Activated naive CD8-positive, alpha-beta T cell treated with anti-CD3 and anti-CD28 coated beads for 36 hours (primary cell): Measurements from ENCODE around the gene PKD1L1. TPM values are rescaled to one million over a fixed set of nuclear protein-coding genes. Genes with fewer than 3 reads are reported as not detected.

Source experiments
- DNase-seq: peaks from one replicate; pipeline ENCODE4 v3.0.0; 2021
- H3K27ac Mint-ChIP-seq: one replicate; pipeline ENCODE4 v1.8.0; 2022; ENCODE audit warnings: mild to moderate bottlenecking, moderate library complexity, mixed read lengths
- H3K27me3 Mint-ChIP-seq: one replicate; pipeline ENCODE4 v1.8.0; 2022; ENCODE audit warnings: mild to moderate bottlenecking, mixed read lengths
- H3K36me3 Mint-ChIP-seq: one replicate; pipeline ENCODE4 v1.8.0; 2021; ENCODE audit warnings: mild to moderate bottlenecking, mixed read lengths
- H3K4me1 Mint-ChIP-seq: one replicate; pipeline ENCODE4 v1.8.0; 2021; ENCODE audit warnings: mixed read lengths
- H3K4me3 Mint-ChIP-seq: one replicate; pipeline ENCODE4 v1.8.0; 2022; ENCODE audit warnings: mild to moderate bottlenecking, moderate library complexity, mixed read lengths
- H3K9me3 Mint-ChIP-seq: one replicate; pipeline ENCODE4 v1.8.0; 2022; ENCODE audit warnings: mixed read lengths
- total RNA-seq, 2 experiments: library from RNA; stranded (reverse); gene quantifications; one replicate each; pipeline ENCODE4 v1.2.3, GENCODE V29; 2021

PKD1L1 gene
- total RNA-seq, 2 experiments from 2014 or later, result 0.02 to 0.10 TPM

DNA sequence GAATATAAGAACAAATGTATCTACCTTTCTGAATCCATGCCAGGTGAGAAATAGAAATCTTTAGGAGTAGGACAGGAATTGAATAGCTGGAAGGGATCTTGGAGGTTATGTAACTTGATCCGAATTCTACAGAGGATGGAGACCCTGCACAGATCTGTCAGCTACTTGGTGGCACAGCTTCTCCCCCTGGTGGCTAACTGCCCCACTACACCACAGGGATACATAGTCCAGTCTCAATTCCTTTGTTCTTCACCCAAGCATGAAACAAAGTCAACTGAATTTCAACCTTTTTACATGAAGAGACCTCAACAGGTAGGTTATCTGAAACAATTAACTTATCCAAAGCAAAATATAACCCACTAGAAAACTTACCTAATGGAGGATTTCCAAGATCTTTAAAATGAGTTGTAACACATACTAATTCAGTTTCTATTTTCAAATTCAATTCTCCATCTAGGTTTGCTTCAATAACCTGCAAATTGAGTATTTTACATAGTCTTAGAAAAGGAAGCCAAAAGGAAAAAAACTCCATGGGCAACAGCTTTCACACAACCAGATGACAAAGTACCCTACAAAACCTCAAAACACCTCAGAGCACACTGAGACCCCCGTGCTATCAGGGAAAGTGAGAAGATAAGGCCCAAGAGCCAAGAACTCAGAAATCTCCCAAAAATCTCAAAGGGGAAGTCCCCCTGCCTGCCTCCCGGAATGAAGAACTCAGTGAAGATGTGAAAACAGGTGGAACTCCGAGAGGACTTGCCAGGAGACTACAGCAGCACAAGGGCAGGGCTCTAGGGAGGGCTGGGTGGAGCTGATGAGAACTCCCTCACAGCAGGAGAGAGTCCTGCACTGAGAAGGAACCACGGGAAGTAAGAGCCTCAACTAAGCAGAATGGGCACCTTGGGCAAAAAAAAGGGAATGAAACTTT is 20.8 kb upstream of the PKD1L1 start:
- Mint-ChIP-seq H3K27me3 (no peaks in the 10 kb centered on the region), H3K4me1 (peaks cover 27% of the 10 kb centered on the region), H3K9me3 (no peaks in the 10 kb centered on the region), H3K36me3 (peaks cover 42% of the 10 kb centered on the region), H3K27ac (no peak overlapping the region), H3K4me3 (no peak overlapping the region)
- peak; percentile 45 for DNase-seq

DNA sequence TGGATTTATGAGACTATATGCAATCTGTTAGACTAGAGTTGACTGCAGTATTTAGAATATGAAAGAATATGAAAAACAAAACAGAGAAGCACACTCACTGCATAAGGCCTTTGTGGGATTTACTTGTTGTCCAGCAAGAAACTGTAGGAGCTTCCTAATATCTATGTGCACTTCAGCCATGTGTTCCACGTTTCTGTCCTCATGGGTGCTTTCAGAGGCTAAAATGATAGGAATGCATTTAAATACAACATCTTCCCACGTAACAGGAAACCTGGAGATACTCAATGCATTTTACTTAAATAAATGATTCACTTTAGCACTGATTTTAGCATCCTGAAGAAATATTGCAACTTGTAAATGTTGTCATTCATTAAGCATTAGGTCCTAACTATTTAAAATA is 19.4 kb upstream of the PKD1L1 start:
- H3K9me3 Mint-ChIP-seq, result no peaks in the 10 kb centered on the region
- no peak for DNase-seq
- no peak overlapping the region for H3K27ac Mint-ChIP-seq
- peaks cover 36% of the 10 kb centered on the region for H3K36me3 Mint-ChIP-seq
- no peaks in the 10 kb centered on the region for H3K27me3 Mint-ChIP-seq
- H3K4me3 Mint-ChIP-seq, result no peak overlapping the region
- peaks cover 15% of the 10 kb centered on the region for H3K4me1 Mint-ChIP-seq

DNA sequence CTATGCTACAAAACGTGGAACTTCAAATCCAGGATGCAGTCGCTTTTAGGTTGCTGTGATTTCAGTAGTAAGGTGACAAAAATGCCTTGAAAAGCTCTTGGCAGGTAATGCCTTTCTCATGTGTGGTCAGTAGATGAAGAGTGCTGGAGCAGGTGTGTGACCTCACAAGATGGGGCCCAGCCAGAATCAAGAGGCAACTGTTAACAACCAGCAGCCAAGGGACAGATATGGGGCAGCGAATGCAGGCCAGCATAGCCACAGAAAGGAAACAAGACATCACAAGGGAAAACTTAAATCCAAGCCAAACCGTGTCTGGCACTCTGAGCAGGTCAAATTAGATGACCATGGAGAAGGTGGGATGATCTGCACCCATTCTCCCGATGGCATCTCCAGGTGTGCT is 18.9 kb upstream of the PKD1L1 start:
- Mint-ChIP-seq H3K27ac (no peak overlapping the region), H3K27me3 (no peaks in the 10 kb centered on the region), H3K36me3 (peaks cover 37% of the 10 kb centered on the region), H3K9me3 (no peaks in the 10 kb centered on the region), H3K4me3 (no peak overlapping the region), H3K4me1 (peaks cover 15% of the 10 kb centered on the region)
- no peak for DNase-seq

DNA sequence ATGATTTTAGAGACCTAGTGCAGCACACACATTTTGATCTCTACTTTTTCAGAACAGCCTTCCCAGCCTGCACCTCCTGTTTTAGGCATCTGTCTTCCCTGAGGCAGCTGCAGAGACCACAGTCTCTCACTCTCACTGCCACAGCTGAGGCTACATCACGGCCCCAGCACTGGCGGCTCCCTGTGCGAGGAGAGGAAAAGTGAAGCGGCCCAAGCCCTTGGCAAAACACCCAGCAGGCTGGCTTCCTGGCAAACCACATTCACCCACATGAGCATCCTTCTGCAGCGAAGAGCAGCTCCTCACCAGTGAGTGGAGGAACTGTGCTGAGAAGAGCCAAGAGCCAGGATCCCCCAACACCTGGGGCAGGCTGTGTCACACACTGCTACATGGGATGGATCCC is 17.2 kb upstream of the PKD1L1 start:
- Mint-ChIP-seq H3K4me1 (peaks cover 6% of the 10 kb centered on the region), H3K27ac (no peak overlapping the region), H3K36me3 (peaks cover 51% of the 10 kb centered on the region), H3K9me3 (no peaks in the 10 kb centered on the region), H3K4me3 (no peak overlapping the region), H3K27me3 (no peaks in the 10 kb centered on the region)
- DNase-seq, result no peak

DNA sequence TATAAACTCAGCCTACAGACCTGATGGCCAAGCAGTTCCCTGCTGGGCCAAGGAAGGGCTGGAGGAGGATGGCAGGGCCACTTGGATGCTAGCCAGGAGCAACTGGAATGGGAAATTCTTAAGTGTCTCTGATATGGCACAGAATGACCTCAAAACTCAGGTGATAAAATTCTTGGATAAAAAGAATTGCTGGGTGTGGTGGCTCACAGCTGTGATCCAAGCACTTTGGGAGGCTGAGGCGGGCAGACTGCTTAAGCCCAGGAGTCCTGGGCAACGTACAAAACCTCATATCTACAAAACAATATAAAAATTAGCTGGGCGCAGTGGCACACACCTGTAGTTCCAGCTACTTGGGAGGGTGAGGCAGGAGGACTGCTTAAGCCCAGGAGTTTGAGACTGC is 14.0 kb upstream of the PKD1L1 start:
- no peaks in the 10 kb centered on the region for H3K9me3 Mint-ChIP-seq
- H3K4me1 Mint-ChIP-seq, result peaks cover 8% of the 10 kb centered on the region
- H3K4me3 Mint-ChIP-seq, result no peak overlapping the region
- no peaks in the 10 kb centered on the region for H3K27me3 Mint-ChIP-seq
- H3K36me3 Mint-ChIP-seq, result peaks cover 52% of the 10 kb centered on the region
- DNase-seq, result no peak
- H3K27ac Mint-ChIP-seq, result no peak overlapping the region

DNA sequence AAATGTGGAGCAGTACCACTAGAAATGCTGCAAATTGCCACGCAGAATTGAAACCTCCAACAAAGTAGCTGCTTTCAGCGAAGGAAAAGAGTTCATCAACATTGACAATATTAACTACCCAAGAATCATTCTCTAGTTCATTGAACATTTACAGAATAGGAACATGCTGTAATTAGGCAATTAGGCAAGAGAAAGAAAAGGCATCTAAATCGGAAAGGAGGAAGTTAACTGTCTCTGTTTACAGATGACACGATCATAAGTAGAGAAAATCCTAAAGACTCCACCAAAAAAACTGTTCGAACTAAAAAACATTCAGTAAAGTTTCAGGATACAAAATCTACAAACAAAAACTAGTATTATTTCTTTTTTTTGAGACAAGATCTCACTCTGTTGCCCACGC is 8.9 kb upstream of the PKD1L1 start:
- no peaks in the 10 kb centered on the region for H3K9me3 Mint-ChIP-seq
- H3K27ac Mint-ChIP-seq, result no peak overlapping the region

GRCh38 chr7:47956220-47956619 is 8.0 kb upstream of the PKD1L1 start:
- no peak overlapping the region for H3K27ac Mint-ChIP-seq
- DNase-seq, result no peak
- H3K9me3 Mint-ChIP-seq, result no peaks in the 10 kb centered on the region
- peaks cover 29% of the 10 kb centered on the region for H3K36me3 Mint-ChIP-seq
- H3K4me1 Mint-ChIP-seq, result peaks cover 10% of the 10 kb centered on the region
- no peak overlapping the region for H3K4me3 Mint-ChIP-seq
- no peaks in the 10 kb centered on the region for H3K27me3 Mint-ChIP-seq

More for the DNA sequence above, 8.9 kb upstream of the PKD1L1 start:
- Mint-ChIP-seq H3K36me3 (peaks cover 36% of the 10 kb centered on the region), H3K27me3 (no peaks in the 10 kb centered on the region), H3K4me3 (no peak overlapping the region), H3K4me1 (peaks cover 8% of the 10 kb centered on the region)
- DNase-seq, result no peak

- peaks cover 10% of the 10 kb centered on the region for H3K4me1 Mint-ChIP-seq
- H3K27me3 Mint-ChIP-seq, result no peaks in the 10 kb centered on the region
- H3K27ac Mint-ChIP-seq, result peak overlapping the region; percentile 66
- H3K9me3 Mint-ChIP-seq, result no peaks in the 10 kb centered on the region
- H3K4me3 Mint-ChIP-seq, result no peak overlapping the region
- H3K36me3 Mint-ChIP-seq, result peaks cover 22% of the 10 kb centered on the region
- no peak for DNase-seq
Observed at GRCh38 chr7:47954231-47954911, 6.1 kb upstream of the PKD1L1 start.

- peaks cover 10% of the 10 kb centered on the region for H3K4me1 Mint-ChIP-seq
- H3K27ac Mint-ChIP-seq, result peak overlapping the region; percentile 66
Observed at GRCh38 chr7:47953822-47954221, 5.6 kb upstream of the PKD1L1 start.

DNA sequence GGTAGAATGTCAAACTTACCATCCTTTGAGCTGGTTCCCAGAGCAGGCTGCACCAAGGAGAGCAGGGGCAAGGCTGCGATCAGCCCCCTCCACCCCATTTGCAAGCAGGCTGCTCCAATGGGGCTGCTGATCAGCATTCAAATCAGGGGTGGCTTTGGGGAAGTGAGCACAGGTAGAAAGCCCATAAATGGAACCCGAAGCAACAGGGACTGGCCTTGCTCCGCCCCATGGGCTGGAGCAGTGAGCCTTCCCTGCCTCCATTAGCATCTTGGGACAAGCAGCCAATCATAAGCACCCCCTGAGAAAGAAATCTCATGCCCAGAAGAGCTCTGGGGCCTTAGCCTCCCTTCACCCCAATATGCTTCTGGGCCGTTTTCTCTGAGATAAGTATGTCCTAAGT is 4.0 kb upstream of the PKD1L1 start:
- Mint-ChIP-seq H3K36me3 (peaks cover 11% of the 10 kb centered on the region), H3K4me1 (peaks cover 4% of the 10 kb centered on the region), H3K9me3 (no peaks in the 10 kb centered on the region), H3K27ac (no peak overlapping the region), H3K4me3 (no peak overlapping the region), H3K27me3 (no peaks in the 10 kb centered on the region)
- no peak for DNase-seq

More at GRCh38 chr7:47953822-47954221, 5.6 kb upstream of the PKD1L1 start:
- DNase-seq, result no peak
- Mint-ChIP-seq H3K27me3 (no peaks in the 10 kb centered on the region), H3K36me3 (peaks cover 22% of the 10 kb centered on the region), H3K4me3 (no peak overlapping the region), H3K9me3 (no peaks in the 10 kb centered on the region)

- Mint-ChIP-seq H3K27me3 (no peaks in the 10 kb centered on the region), H3K4me3 (no peak overlapping the region), H3K4me1 (peaks cover 3% of the 10 kb centered on the region), H3K27ac (no peak overlapping the region), H3K36me3 (peaks cover 5% of the 10 kb centered on the region), H3K9me3 (no peaks in the 10 kb centered on the region)
- no peak for DNase-seq
Observed at GRCh38 chr7:47951374-47951773, 3.1 kb upstream of the PKD1L1 start.

- H3K9me3 Mint-ChIP-seq, result no peaks in the 10 kb centered on the region
- DNase-seq, result no peak
- H3K36me3 Mint-ChIP-seq, result peaks cover 5% of the 10 kb centered on the region
- peaks cover 3% of the 10 kb centered on the region for H3K4me1 Mint-ChIP-seq
- no peak overlapping the region for H3K4me3 Mint-ChIP-seq
- H3K27me3 Mint-ChIP-seq, result no peaks in the 10 kb centered on the region
- no peak overlapping the region for H3K27ac Mint-ChIP-seq
Observed at GRCh38 chr7:47950714-47951113, 2.4 kb upstream of the PKD1L1 start.

- H3K27ac Mint-ChIP-seq, result no peak overlapping the region
- no peak for DNase-seq
- H3K4me1 Mint-ChIP-seq, result peaks cover 3% of the 10 kb centered on the region
- H3K4me3 Mint-ChIP-seq, result no peak overlapping the region
- peaks cover 5% of the 10 kb centered on the region for H3K36me3 Mint-ChIP-seq
- no peaks in the 10 kb centered on the region for H3K9me3 Mint-ChIP-seq
- no peaks in the 10 kb centered on the region for H3K27me3 Mint-ChIP-seq
Observed at GRCh38 chr7:47949703-47950102, 1.4 kb upstream of the PKD1L1 start.

DNA sequence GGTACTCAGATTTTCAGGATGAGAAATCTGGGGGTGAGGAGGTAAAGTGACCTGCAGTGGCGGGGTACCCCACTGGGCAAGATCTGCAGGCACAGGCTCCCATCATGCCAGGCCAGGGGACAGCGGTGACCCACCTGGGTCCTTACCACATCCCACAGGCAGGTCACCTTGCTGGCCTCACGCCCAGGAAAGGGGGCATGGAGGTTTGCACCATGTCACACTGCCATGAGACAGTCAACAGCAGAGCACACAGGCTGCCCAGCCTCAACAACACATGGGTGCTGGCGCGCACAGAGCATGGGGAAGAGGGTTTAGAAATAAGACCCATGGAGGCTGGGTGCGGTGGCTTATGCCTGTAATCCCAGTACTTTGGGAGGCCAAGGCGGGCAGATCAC is 914 bp downstream of the PKD1L1 start:
- Mint-ChIP-seq H3K27me3 (no peaks in the 10 kb centered on the region), H3K27ac (no peak overlapping the region), H3K4me1 (peaks cover 1% of the 10 kb centered on the region), H3K36me3 (no peaks in the 10 kb centered on the region), H3K9me3 (no peaks in the 10 kb centered on the region), H3K4me3 (no peak overlapping the region)
- DNase-seq, result no peak

GRCh38 chr7:47946581-47947354 is 1.5 kb downstream of the PKD1L1 start:
- DNase-seq, result no peak
- H3K4me1 Mint-ChIP-seq, result peaks cover under 1% of the 10 kb centered on the region
- no peak overlapping the region for H3K4me3 Mint-ChIP-seq
- H3K27ac Mint-ChIP-seq, result no peak overlapping the region
- no peaks in the 10 kb centered on the region for H3K9me3 Mint-ChIP-seq
- no peaks in the 10 kb centered on the region for H3K27me3 Mint-ChIP-seq
- H3K36me3 Mint-ChIP-seq, result no peaks in the 10 kb centered on the region
